ENCODE results near the gene CUL1.

DNA sequence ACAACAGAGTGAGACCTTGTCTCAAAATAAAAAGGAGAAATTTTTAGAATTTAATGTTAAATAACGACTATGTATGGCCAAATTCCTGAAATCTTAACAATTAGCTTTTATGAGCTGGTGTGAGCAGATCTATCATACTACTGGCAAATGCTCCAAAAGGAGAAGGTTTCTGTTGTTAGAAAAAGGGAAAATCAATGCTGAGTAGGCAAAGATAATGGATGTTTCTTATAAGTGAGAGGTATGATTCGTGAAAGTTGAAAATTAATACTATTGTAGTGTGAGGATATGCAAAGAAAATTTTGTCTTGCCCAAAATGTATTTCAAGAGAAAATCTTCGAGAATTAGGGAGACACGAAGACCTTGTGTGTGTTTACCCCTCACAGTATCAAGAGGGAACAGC lies 40.8 kb upstream of the CUL1 start:
- TF ChIP-seq POLR2AphosphoS5 (IDR thresholded peaks at IDR 0.05; ENCODE audit: low read depth, low read length) (no peak), CEBPB (IDR thresholded peaks at IDR 0.05; ENCODE audit: low read depth) (no peak), EZH2phosphoT487 (IDR thresholded peaks at IDR 0.05; ENCODE audit: borderline replicate concordance) (no peak), POLR2A (IDR thresholded peaks at IDR 0.05; ENCODE audit: borderline replicate concordance, extremely low read depth, insufficient read depth, insufficient read length) (no peak), ZFX (IDR thresholded peaks at IDR 0.05) (no peak), RAD21 (IDR thresholded peaks at IDR 0.05; ENCODE audit: low read depth) (no peak), EZH2 (IDR thresholded peaks at IDR 0.05) (no peak), CBX3 (IDR thresholded peaks at IDR 0.05; ENCODE audit: low read depth) (no peak), SIN3A (IDR thresholded peaks at IDR 0.05; ENCODE audit: low read depth) (no peak)
- TF ChIP-seq, protein P1, sequence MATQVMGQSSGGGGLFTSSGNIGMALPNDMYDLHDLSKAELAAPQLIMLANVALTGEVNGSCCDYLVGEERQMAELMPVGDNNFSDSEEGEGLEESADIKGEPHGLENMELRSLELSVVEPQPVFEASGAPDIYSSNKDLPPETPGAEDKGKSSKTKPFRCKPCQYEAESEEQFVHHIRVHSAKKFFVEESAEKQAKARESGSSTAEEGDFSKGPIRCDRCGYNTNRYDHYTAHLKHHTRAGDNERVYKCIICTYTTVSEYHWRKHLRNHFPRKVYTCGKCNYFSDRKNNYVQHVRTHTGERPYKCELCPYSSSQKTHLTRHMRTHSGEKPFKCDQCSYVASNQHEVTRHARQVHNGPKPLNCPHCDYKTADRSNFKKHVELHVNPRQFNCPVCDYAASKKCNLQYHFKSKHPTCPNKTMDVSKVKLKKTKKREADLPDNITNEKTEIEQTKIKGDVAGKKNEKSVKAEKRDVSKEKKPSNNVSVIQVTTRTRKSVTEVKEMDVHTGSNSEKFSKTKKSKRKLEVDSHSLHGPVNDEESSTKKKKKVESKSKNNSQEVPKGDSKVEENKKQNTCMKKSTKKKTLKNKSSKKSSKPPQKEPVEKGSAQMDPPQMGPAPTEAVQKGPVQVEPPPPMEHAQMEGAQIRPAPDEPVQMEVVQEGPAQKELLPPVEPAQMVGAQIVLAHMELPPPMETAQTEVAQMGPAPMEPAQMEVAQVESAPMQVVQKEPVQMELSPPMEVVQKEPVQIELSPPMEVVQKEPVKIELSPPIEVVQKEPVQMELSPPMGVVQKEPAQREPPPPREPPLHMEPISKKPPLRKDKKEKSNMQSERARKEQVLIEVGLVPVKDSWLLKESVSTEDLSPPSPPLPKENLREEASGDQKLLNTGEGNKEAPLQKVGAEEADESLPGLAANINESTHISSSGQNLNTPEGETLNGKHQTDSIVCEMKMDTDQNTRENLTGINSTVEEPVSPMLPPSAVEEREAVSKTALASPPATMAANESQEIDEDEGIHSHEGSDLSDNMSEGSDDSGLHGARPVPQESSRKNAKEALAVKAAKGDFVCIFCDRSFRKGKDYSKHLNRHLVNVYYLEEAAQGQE (IDR thresholded peaks at IDR 0.05; ENCODE audit: low read depth) = no peak
- TF ChIP-seq, protein P2, sequence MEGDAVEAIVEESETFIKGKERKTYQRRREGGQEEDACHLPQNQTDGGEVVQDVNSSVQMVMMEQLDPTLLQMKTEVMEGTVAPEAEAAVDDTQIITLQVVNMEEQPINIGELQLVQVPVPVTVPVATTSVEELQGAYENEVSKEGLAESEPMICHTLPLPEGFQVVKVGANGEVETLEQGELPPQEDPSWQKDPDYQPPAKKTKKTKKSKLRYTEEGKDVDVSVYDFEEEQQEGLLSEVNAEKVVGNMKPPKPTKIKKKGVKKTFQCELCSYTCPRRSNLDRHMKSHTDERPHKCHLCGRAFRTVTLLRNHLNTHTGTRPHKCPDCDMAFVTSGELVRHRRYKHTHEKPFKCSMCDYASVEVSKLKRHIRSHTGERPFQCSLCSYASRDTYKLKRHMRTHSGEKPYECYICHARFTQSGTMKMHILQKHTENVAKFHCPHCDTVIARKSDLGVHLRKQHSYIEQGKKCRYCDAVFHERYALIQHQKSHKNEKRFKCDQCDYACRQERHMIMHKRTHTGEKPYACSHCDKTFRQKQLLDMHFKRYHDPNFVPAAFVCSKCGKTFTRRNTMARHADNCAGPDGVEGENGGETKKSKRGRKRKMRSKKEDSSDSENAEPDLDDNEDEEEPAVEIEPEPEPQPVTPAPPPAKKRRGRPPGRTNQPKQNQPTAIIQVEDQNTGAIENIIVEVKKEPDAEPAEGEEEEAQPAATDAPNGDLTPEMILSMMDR (IDR thresholded peaks at IDR 0.05 in 2 of 3, conservative IDR thresholded peaks at IDR 0.05 in 1 of 3; ENCODE audit: borderline replicate concordance in 1 of 3, insufficient read depth in 1 of 3, low read depth in 2 of 3, low read length in 2 of 3) = no peak
- TF ChIP-seq, protein P3, sequence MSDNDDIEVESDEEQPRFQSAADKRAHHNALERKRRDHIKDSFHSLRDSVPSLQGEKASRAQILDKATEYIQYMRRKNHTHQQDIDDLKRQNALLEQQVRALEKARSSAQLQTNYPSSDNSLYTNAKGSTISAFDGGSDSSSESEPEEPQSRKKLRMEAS (IDR thresholded peaks at IDR 0.05) = no peak

All from HCT116 (cell line).